K562 (cell line): ENCODE results near the gene CPM. TPM values are rescaled to one million over a fixed set of nuclear protein-coding genes. Genes with fewer than 3 reads are reported as not detected.

ENCODE experiments used
- ATAC-seq: fragments of 200-7000 bp; cut with Tn5 transposase; 3 replicates; pipeline ENCODE4 v1.9.1; 2020; ENCODE audit warnings: moderate library complexity
- BruUV-seq: library from RNA; stranded (reverse); fragments of 400-500 nt; replicated peaks from 2 replicates; lab custom pipeline; 2021; lab: Mats Ljungman, UMichigan
- CTCF ChIA-PET: fragments of 300-600 bp; formaldehyde crosslinking; extraction: SDS; loops from one replicate; lab custom pipeline; 2021; ENCODE audit warnings: low intra/inter-chr PET ratio; lab: Yijun Ruan, JAX
- POLR2A ChIA-PET: fragments of 300-600, 350-650 bp; sonication (Branson Sonifier 250); formaldehyde crosslinking; extraction: SDS; loops from one replicate; lab custom pipeline; 2021; ENCODE audit warnings: antibody characterized with exemption, inconsistent platforms; lab: Yijun Ruan, JAX
- DNase-seq, 4 experiments: peaks; one replicate each; pipeline versions ENCODE4 v3.0.0 to v3.0.0-alpha.2; 2011 to 2018; ENCODE audit warnings: low spot score in 3 of 4, mixed read lengths in 3 of 4; ENCODE audit errors: extremely low read depth in 1 of 4
- FAIRE-seq: peaks from 2 replicates; lab custom pipeline; 2011; peaks lifted over from hg19 to GRCh38; lab: Jason Lieb, UNC
- H2AFZ ChIP-seq: 2 replicates; pipeline ENCODE4 v1.6.0; 2011; ENCODE audit warnings: low read depth, low read length, control low read depth, inconsistent platforms
- H3K27ac ChIP-seq: fragments of 200-600 bp; 3 replicates; pipeline ENCODE4 v1.8.0; 2011; ENCODE audit warnings: low read depth, mild to moderate bottlenecking, control low read depth, inconsistent platforms, low read length, moderate library complexity, mixed read lengths; ENCODE audit errors: extremely low read depth
- H3K27me3 ChIP-seq, 2 experiments: fragments of 300-600 bp in 1 of 2; 2 replicates in 1 of 2; 3 replicates in 1 of 2; pipeline versions ENCODE4 v1.6.0 to v1.8.0; 2011; ENCODE audit warnings: inconsistent platforms in 2 of 2, low read length in 2 of 2, mild to moderate bottlenecking in 1 of 2, mixed read lengths in 1 of 2, moderate library complexity in 1 of 2; ENCODE audit not compliant: control insufficient read depth in 2 of 2, insufficient read depth in 2 of 2
- H3K36me3 ChIP-seq: fragments of 300-600 bp; 3 replicates; pipeline ENCODE4 v1.8.0; 2011; ENCODE audit warnings: mild to moderate bottlenecking, low read length, inconsistent platforms; ENCODE audit not compliant: control insufficient read depth, insufficient read depth
- H3K4me1 ChIP-seq, 2 experiments: fragments of 200-600 bp in 1 of 2; replicated peaks in 1 of 2; 2 replicates in 1 of 2; 3 replicates in 1 of 2; pipeline versions ENCODE4 v1.5.1 to v1.8.0; 2011; ENCODE audit warnings: inconsistent platforms in 2 of 2, low read length in 2 of 2, mild to moderate bottlenecking in 1 of 2, mixed read lengths in 1 of 2, moderate library complexity in 1 of 2; ENCODE audit not compliant: control insufficient read depth in 2 of 2, insufficient read depth in 2 of 2
- H3K4me2 ChIP-seq: 2 replicates; pipeline ENCODE4 v1.6.1; 2011; ENCODE audit warnings: low read length, control low read depth, inconsistent platforms, mixed read lengths; ENCODE audit not compliant: insufficient read depth
- H3K4me3 ChIP-seq: fragments of 200-600 bp; sonication (generic), shearing (Covaris generic); 2 replicates; pipeline ENCODE4 v1.5.1; 2016; ENCODE audit warnings: control low read depth, inconsistent platforms
- H3K79me2 ChIP-seq: fragments of 200-600 bp; 3 replicates; pipeline ENCODE4 v1.8.0; 2011; ENCODE audit warnings: low read length, inconsistent platforms; ENCODE audit not compliant: control insufficient read depth, insufficient read depth
- H3K9ac ChIP-seq, 2 experiments: 2 replicates each; pipeline versions ENCODE4 v1.6.0 to v1.6.1; 2011; ENCODE audit warnings: low read depth in 2 of 2, low read length in 2 of 2, control low read depth in 1 of 2, inconsistent platforms in 1 of 2, mild to moderate bottlenecking in 1 of 2, mixed read lengths in 1 of 2; ENCODE audit not compliant: insufficient read depth in 1 of 2
- H3K9me1 ChIP-seq: one replicate; pipeline ENCODE4 v1.6.0; 2011; ENCODE audit warnings: inconsistent platforms, mild to moderate bottlenecking, low read length, moderate library complexity; ENCODE audit not compliant: control insufficient read depth, insufficient read depth
- H3K9me3 ChIP-seq: replicated peaks from 2 replicates; pipeline ENCODE4 v1.5.1; 2011; ENCODE audit warnings: low read depth, low read length, inconsistent platforms; ENCODE audit not compliant: control insufficient read depth, insufficient read depth
- H4K20me1 ChIP-seq: replicated peaks from 2 replicates; pipeline ENCODE4 v1.6.1; 2011; ENCODE audit warnings: low read length, inconsistent platforms, mixed read lengths; ENCODE audit not compliant: control insufficient read depth, insufficient read depth
- ARID3A ChIP-seq: IDR thresholded peaks from 2 replicates; pipeline ENCODE4 v1.6.1; 2012; ENCODE audit warnings: low read depth, low read length, improper control_type of control experiment, borderline replicate concordance
- HMGXB4 ChIP-seq: sonication (generic); formaldehyde crosslinking; IDR thresholded peaks from 2 replicates; pipeline ENCODE4 v1.8.1; 2023; ENCODE audit warnings: mild to moderate bottlenecking, missing genetic modification reagents
- PTRF ChIP-seq: fragments of 450-650 bp; IDR thresholded peaks from 2 replicates; pipeline ENCODE4 v1.6.1; 2016; ENCODE audit warnings: mild to moderate bottlenecking, missing genetic modification characterization, missing compliant biosample characterization
- RBM14 ChIP-seq: fragments of 200-400 bp; formaldehyde crosslinking; IDR thresholded peaks from 2 replicates; pipeline ENCODE4 v1.6.1; 2018; ENCODE audit warnings: low read depth, mild to moderate bottlenecking, low read length, moderate library complexity, borderline replicate concordance; ENCODE audit not compliant: insufficient read depth
- TCFL5 ChIP-seq: fragments of 250-450 bp; sonication (Bioruptor Pico); conservative IDR thresholded peaks from 2 replicates; pipeline ENCODE4 v1.6.1; 2021; ENCODE audit warnings: mild to moderate bottlenecking, moderate library complexity, matching md5 sums
- TEAD1 ChIP-seq, 2 experiments: fragments of 450-650 bp in 1 of 2; sonication (generic) in 1 of 2; formaldehyde crosslinking; IDR thresholded peaks; 2 replicates each; pipeline versions ENCODE4 v1.4.0 to v1.8.0; 2020 to 2022; ENCODE audit warnings: mild to moderate bottlenecking in 2 of 2, missing genetic modification reagents in 1 of 2
- ZSCAN29 ChIP-seq: fragments of 450-650 bp; IDR thresholded peaks from 2 replicates; pipeline ENCODE4 v1.6.1; 2017
- WGBS: fragments of 100-300 bp; shearing (Covaris generic); methylation state at CpG from one replicate; pipeline ENCODE4 v1.1.6; 2016; ENCODE audit warnings: low coverage, mixed read lengths; ENCODE audit not compliant: insufficient coverage; ENCODE audit errors: missing lambda C conversion rate; 5-methylcytosine and 5-hydroxymethylcytosine counted together
- in situ Hi-C: fragments of 300-500 bp; cut with MboI; formaldehyde crosslinking; loops from 4 replicates; pipeline ENCODE4 v1.15.0; 2018; ENCODE audit warnings: inconsistent platforms, mixed read lengths
- intact Hi-C: fragments of 100-400 bp; cut with micrococcal nuclease; formaldehyde crosslinking; loops from 2 replicates; pipeline ENCODE4 v1.14.2; 2022
- polyA plus RNA-seq, 8 experiments: library from polyadenylated mRNA; depleted of rRNA in 4 of 8; stranded (reverse) in 5 of 8; unstranded in 3 of 8; fragments of >200 nt; fragmentation: Nextera tagmentation in 2 of 8; fragmentation: Illumina TruSeq in 1 of 8; extraction: Ambion mirVana in 2 of 8; extraction: Trizol in 1 of 8; gene quantifications; 2 replicates each; pipeline versions ENCODE4 v1.2.1 to v1.2.3, GENCODE V29; 2011 to 2014; ENCODE audit warnings: inconsistent platforms in 1 of 8, missing spikeins in 1 of 8
- total RNA-seq, 7 experiments: library from RNA; depleted of rRNA in 6 of 7; stranded (reverse); fragments of >200 nt in 6 of 7; fragmentation: Illumina TruSeq in 2 of 7; extraction: Trizol in 2 of 7; gene quantifications; 2 replicates each; pipeline versions ENCODE4 v1.2.1 to v1.2.3, GENCODE V29; 2011 to 2021; ENCODE audit warnings: low replicate concordance in 1 of 7

The CPM gene
- total and polyA plus RNA-seq, 9 of the 15 experiments (the other 6 are each of a cell fraction or from before 2014, with no cell fraction given): 0.31 TPM; not detected in 8

GRCh38 chr12:68851592-68852306, 81.2 kb downstream of the CPM start:
- FAIRE-seq (no peak), DNase-seq (no peak), ATAC-seq (no peak)
- CTCF ChIA-PET: no interaction called here
- Histone ChIP-seq H4K20me1 (no peaks in the 10 kb centered on the region), H3K4me2 (no peak overlapping the region), H3K27ac (no peak overlapping the region), H3K79me2 (no peaks in the 10 kb centered on the region), H2AFZ (no peak overlapping the region), H3K27me3 (peaks cover 12 to 15% of the 10 kb centered on the region in 2 experiments; a peak in 4 of 5 replicates), H3K9me3 (no peaks in the 10 kb centered on the region), H3K36me3 (no peaks in the 10 kb centered on the region), H3K9me1 (no peaks in the 10 kb centered on the region), H3K4me3 (no peak overlapping the region), H3K4me1 (no peaks in the 10 kb centered on the region), H3K9ac (no peak overlapping the region)
- intact Hi-C loops: no loop called here
- no TSS peak for BruUV-seq
- 20% methylated on average over 1 of the region's 2 CpGs for WGBS
- POLR2A ChIA-PET: interaction anchor here (1.0 kb wide), 1 partner anchor 15 kb away, joined by 3 read pairs; no protein-coding TSS in a partner anchor
- no peak for TF ChIP-seq HMGXB4 (CRISPR knock-in tag)
- no peak for TF ChIP-seq ZSCAN29
- TF ChIP-seq TEAD1 (CRISPR knock-in tag; IDR thresholded peaks at IDR 0.05): no peak
- TF ChIP-seq TCFL5: no peak
- no peak for TF ChIP-seq RBM14
- no peak for TF ChIP-seq PTRF (tag)
- TF ChIP-seq ARID3A: no peak
- in situ Hi-C loops: loop anchor here (25.0 kb wide), 1 partner anchor 211 kb away; no protein-coding TSS in a partner anchor
